Mesothelial cell of epicardium (in vitro differentiated cells): ENCODE results near the gene SV2B. TPM values are rescaled to one million over a fixed set of nuclear protein-coding genes. Genes with fewer than 3 reads are reported as not detected.

Experiments used
- DNase-seq, 2 experiments: peaks; one replicate each; pipeline ENCODE4 v3.0.0; 2021; ENCODE audit warnings: low spot score in 2 of 2; ENCODE audit not compliant: unreplicated experiment in 2 of 2
- H3K27ac Mint-ChIP-seq: 2 replicates; pipeline ENCODE4 v1.8.0; 2021; ENCODE audit warnings: mixed read lengths
- H3K27me3 Mint-ChIP-seq: 2 replicates; pipeline ENCODE4 v1.8.0; 2021; ENCODE audit warnings: low read depth, mixed read lengths
- H3K36me3 Mint-ChIP-seq: 2 replicates; pipeline ENCODE4 v1.8.0; 2021; ENCODE audit warnings: mixed read lengths
- H3K4me1 Mint-ChIP-seq: 2 replicates; pipeline ENCODE4 v1.8.0; 2021; ENCODE audit warnings: mixed read lengths
- H3K4me3 Mint-ChIP-seq: 2 replicates; pipeline ENCODE4 v1.8.0; 2021; ENCODE audit warnings: mild to moderate bottlenecking, moderate library complexity, mixed read lengths
- H3K9me3 Mint-ChIP-seq: 2 replicates; pipeline ENCODE4 v1.8.0; 2021; ENCODE audit warnings: mixed read lengths
- total RNA-seq: library from RNA; stranded (reverse); gene quantifications from 3 replicates; pipeline ENCODE4 v1.2.1, GENCODE V29; 2021
- TF ChIP-seq, protein P1 (sequence below): fragments of 200-600 bp; sonication (generic); IDR thresholded peaks from one replicate; pipeline ENCODE4 v1.5.0; 2021; ENCODE audit warnings: antibody characterized with exemption; ENCODE audit not compliant: unreplicated experiment

SV2B gene, protein sequence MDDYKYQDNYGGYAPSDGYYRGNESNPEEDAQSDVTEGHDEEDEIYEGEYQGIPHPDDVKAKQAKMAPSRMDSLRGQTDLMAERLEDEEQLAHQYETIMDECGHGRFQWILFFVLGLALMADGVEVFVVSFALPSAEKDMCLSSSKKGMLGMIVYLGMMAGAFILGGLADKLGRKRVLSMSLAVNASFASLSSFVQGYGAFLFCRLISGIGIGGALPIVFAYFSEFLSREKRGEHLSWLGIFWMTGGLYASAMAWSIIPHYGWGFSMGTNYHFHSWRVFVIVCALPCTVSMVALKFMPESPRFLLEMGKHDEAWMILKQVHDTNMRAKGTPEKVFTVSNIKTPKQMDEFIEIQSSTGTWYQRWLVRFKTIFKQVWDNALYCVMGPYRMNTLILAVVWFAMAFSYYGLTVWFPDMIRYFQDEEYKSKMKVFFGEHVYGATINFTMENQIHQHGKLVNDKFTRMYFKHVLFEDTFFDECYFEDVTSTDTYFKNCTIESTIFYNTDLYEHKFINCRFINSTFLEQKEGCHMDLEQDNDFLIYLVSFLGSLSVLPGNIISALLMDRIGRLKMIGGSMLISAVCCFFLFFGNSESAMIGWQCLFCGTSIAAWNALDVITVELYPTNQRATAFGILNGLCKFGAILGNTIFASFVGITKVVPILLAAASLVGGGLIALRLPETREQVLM
- 0.14 to 0.29 TPM (median 0.18 TPM) in 3 replicates for total RNA-seq

DNA sequence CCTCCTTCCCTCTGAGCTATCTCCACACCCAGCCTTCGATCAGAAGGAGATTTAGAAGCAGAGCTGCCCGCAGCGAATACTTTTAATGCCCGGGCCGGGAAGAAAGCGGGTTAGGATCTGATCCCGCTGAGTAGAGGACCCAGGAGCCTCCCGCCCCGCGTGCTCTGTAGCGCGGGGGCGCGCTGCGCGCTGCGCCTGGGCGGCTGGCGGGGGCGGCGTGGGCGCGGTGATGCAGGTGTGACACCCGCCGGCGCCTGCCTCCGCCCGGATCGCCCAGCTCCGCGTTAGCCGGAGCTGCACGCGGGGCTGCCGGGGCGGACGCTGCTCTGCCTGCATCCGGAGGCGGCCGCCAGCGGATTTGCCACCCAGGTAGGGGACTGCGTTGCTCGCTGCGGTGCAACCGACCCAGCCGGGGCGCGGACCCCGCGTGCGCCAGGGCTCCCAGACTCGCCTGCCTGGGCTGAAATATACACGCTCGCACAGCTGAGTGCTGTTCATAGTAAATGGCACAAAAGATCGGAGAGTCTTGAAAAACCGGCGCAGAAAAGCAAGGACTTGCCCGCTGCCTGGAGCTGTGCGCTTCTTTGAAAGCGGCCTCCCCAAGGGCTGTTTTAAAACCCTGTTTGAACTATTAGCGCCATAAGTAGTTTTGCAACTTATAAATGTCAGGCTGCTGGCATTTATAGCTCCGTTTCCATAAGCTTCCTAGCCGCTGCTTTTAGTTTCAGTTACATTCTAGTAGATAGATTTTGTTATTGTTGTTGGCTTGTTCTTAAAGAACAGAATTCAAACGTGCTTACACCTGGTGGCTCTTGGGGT lies at the start of gene SV2B:
TSS of gene SV2B (plus strand) at position 263 of the 819 bp plus-strand sequence. CDS start 126,007 bp downstream, outside the sequence.
- Mint-ChIP-seq H3K4me1 (peaks cover 14% of the 10 kb centered on the region), H3K4me3 (peak within 1 kb of the TSS; percentile 61), H3K27me3 (peaks cover 94% of the 10 kb centered on the region), H3K9me3 (no peaks in the 10 kb centered on the region), H3K36me3 (no peaks in the 10 kb centered on the region), H3K27ac (no peak within 1 kb of the TSS)
- DNase-seq = peak; percentile 36 to 65
- TF ChIP-seq, protein P1, sequence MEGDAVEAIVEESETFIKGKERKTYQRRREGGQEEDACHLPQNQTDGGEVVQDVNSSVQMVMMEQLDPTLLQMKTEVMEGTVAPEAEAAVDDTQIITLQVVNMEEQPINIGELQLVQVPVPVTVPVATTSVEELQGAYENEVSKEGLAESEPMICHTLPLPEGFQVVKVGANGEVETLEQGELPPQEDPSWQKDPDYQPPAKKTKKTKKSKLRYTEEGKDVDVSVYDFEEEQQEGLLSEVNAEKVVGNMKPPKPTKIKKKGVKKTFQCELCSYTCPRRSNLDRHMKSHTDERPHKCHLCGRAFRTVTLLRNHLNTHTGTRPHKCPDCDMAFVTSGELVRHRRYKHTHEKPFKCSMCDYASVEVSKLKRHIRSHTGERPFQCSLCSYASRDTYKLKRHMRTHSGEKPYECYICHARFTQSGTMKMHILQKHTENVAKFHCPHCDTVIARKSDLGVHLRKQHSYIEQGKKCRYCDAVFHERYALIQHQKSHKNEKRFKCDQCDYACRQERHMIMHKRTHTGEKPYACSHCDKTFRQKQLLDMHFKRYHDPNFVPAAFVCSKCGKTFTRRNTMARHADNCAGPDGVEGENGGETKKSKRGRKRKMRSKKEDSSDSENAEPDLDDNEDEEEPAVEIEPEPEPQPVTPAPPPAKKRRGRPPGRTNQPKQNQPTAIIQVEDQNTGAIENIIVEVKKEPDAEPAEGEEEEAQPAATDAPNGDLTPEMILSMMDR = no peak

- H3K36me3 Mint-ChIP-seq = no peaks in the 10 kb centered on the region
- no peak overlapping the region for H3K27ac Mint-ChIP-seq
- TF ChIP-seq, protein P1 = no peak
- no peak for DNase-seq
- no peaks in the 10 kb centered on the region for H3K4me1 Mint-ChIP-seq
- H3K9me3 Mint-ChIP-seq = no peaks in the 10 kb centered on the region
- H3K27me3 Mint-ChIP-seq = peaks cover 82% of the 10 kb centered on the region
- H3K4me3 Mint-ChIP-seq = no peak overlapping the region
Measured at GRCh38 chr15:91051248-91051647, 48.8 kb upstream of the SV2B start.

- Mint-ChIP-seq H3K27ac (no peak overlapping the region), H3K36me3 (no peaks in the 10 kb centered on the region), H3K27me3 (peaks cover 87% of the 10 kb centered on the region), H3K9me3 (no peaks in the 10 kb centered on the region), H3K4me1 (no peaks in the 10 kb centered on the region), H3K4me3 (no peak overlapping the region)
- TF ChIP-seq, protein P1 = no peak
- no peak for DNase-seq
Measured at GRCh38 chr15:91054816-91055215, 45.2 kb upstream of the SV2B start.

- DNase-seq = no peak
- no peak overlapping the region for H3K4me3 Mint-ChIP-seq
Measured at GRCh38 chr15:91055548-91056331, 44.3 kb upstream of the SV2B start.

More at GRCh38 chr15:91055548-91056331, 44.3 kb upstream of the SV2B start:
- TF ChIP-seq, protein P1 = peak; percentile 36
- Mint-ChIP-seq H3K27me3 (peaks cover 86% of the 10 kb centered on the region), H3K9me3 (no peaks in the 10 kb centered on the region), H3K27ac (no peak overlapping the region), H3K36me3 (no peaks in the 10 kb centered on the region), H3K4me1 (no peaks in the 10 kb centered on the region)
